ENCODE results near the gene INO80B.

The INO80B gene

DNA sequence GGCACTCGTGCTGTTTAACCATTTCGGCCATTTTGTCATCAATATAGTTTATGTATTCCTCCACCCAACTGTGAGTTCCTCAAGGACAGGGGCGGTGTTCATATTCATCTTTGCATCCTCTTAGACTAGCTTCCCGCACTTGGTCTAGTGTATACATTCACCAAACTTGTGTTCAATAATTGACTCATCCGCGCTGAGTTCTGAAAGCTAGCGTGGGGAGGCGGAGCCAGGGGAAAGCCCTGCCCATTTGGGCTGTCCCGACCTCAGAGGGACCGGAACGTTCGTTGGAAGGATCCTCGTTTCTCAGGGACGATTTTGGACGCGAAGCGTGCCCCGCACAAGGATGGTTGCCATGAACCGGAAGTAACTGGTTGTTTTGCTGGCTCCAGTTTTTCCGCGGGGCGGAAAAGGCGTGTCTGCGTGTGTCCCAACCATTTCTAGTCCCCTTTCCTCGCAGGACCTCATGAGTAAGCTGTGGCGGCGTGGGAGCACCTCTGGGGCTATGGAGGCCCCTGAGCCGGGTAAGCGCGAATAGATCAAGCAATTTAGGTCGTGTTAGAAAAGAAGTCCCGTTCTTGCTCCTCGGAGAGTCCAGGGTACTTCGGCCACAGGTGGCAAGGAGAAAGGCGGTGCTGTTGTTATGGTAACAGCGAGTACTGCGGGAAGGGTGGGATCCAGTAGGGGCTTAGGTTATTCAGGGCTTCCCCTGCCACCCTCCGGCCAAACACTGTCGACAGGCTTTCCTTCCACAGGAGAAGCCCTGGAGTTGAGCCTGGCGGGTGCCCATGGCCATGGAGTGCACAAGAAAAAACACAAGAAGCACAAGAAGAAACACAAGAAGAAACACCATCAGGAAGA is at the start of gene INO80B:
TSS of gene INO80B (plus strand) at position 434 of the 858 bp plus-strand sequence. CDS start at position 464, 30 bp downstream.
- DNase-seq = peak; percentile 92 to 99 (median 95)
- intact Hi-C loops (cut with DNase I) = loop anchor here (1.0 to 5.0 kb wide), 4 partner anchors 14 to 73 kb away; partner anchors contain the start of genes C2orf81, DCTN1, RTKN and TTC31

DNA sequence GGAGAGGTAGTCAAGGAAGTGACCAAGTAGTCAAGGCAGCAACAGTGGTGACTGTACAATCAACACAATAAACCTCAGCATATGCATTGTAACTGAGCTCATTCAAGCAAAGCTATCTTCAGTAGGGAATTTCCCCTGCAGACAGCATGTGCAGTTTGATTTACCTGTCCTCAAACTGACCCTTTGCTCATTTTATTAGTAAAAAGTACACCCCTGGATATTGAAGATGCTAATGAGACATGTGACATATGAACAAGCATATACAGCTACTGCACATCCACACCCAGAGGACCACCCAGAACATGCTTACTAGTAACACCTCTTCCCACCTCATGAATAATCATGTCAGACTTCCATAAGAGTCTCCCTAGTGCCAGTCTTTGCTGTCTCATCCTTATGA is 48.9 kb upstream of the INO80B start:
- DNase-seq = no peak
- intact Hi-C loops (cut with DNase I) = no loop called here

DNA sequence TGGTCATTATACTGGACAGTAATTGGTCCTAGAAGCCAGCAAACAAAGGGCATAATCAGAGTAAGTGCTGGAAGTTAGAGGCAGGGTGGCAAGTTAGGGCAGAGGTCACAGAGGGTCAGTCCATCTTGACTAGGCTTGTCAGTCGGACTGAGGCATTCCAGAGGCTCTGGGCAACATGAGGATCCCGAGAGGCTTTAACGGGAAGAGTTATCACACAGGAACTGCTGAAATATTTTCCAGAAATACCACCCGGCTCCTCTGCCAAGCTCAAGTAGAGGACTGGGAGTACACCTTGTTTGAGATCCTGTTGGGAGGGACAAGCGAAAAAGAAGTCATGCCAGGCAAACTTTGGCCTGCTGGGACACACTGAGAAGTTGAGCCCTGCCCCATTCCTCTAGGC is 47.2 kb upstream of the INO80B start:
- intact Hi-C loops (cut with DNase I) = no loop called here
- no peak for DNase-seq

DNA sequence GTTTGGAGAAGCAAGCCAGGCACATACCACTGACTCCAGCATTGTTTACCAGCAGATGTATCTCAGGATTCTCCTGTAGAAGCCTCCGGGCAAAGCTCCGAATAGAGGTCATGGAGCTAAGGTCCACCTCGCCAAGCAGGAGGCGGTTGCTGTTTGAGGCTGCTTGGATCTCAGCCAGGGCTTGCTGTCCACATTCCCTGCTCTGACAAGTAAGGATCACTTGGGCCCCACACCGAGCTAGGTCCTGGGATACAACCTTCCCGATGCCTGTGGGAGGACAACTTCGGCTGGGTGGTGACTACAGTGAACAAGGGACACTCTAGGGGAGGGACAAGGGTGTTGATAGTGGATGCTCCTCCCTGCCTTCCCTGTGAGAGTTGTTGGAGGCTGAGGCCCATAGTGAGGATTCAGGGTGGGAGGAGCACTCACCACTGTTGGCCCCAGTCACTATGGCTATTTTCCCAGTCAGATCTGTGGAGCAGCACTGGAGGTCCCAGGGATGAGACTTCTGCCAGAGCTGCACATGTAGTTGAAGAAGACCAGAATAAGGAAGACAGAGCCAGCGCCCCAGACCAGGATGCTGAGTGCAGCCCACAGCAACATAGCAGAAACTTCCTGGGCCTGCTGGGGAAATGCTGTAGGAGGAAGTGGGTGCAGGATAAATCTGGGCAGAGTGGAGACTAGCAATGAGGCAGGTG is 41.7 kb upstream of the INO80B start:
- peak in 1 of 10 donors; percentile 75 for DNase-seq
- intact Hi-C loops (cut with DNase I) = no loop called here

DNA sequence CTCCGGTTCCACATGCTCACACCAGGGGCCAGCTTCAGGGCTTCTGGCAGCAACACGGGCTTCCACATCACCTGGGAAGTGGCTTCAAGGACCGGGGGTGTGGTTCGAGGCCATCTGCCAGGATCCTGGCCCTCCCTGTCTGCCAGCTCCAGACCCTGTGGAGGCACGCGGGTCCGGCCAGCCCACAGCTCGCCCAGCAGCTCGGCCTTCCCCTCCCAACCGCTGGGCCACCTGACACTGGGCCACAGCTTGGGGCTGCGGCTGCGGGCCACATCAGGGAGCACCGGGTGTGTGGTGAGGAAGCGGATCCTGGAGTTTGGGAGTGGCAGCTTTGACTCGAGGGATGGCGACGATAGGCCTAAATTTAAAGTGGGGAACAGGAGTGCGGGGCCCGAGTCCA is 40.4 kb upstream of the INO80B start:
- peak in 1 of 10 donors; percentile 82 for DNase-seq
- intact Hi-C loops (cut with DNase I) = no loop called here

DNA sequence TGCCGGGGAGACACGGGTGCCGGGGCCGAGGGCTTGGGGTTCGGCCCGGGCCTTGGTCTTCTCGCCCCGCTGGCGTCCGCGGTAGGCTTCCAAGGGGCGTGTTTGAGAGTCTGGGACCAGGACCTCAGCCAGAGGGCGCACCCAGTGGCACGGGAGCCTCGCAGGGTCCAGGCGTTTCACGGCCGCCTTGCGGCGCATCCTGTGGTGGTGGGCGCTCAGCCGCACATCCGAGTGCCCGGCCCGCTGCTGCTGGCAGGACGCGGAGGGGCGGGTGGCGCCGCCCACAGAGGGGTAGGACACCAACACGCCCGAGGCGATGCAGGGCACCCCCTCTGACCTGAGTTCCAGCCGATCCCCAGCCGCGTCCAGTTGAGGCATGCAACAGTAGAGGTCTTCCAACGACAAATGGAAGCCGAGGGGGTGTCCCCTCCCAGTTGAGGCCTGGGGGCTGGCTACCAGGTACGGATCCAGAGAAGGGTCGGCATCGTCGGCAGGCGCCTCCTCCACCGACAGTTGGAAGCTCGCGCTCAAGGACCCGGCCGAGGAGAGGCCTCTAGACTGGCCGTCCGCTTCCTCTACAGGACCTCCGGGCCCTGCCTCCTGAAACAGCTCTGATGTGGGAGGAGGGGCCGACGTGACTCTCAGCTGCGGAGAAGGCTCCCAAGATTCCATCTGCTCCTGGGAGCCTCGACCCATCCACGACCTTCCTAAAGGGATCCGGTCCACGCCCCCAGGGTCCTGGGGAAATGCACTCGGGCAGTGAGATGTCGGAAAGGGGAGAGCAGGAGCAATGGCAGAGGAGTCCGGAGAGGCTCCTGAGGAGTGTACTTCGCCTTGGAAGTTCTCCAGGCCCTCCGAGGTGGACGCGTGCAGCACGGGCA is 39.8 kb upstream of the INO80B start:
- intact Hi-C loops (cut with DNase I) = no loop called here

DNA sequence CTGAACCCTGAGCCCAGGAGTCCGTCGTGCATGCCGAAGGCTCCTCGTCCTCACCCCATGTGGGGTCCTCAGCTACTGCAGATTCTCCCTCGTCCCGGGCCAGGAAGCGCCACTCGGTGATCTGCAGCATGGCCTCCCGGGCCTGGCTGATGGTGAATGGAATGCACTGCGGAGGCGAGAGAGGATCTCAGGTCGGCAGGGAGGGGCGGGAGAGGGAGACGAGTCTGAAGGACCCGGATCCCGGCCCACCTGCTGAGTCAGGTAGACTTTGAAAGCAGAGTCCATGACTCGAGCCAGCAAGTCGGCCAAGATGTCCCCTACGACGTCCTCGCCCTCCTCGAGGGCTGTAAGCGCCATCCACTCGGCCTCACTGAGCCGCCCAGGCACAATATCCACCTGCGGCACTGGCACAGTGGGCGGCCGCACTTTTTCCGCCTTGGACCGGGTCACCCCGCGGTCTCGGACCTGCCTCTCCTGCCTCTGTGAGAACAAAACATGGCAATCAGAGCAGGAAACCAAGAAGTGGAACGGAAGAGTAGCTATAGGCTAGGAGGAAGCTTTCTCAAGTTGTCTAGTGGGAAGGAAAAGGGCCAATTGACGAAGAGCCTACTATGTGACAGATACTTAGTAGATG is 39.0 kb upstream of the INO80B start:
- intact Hi-C loops (cut with DNase I) = no loop called here
- DNase-seq = peak in 1 of 10 donors; percentile 78

More for the DNA sequence above, 39.8 kb upstream of the INO80B start:
- peak in 8 of 10 donors; percentile 45 to 93 (median 68) for DNase-seq

DNA sequence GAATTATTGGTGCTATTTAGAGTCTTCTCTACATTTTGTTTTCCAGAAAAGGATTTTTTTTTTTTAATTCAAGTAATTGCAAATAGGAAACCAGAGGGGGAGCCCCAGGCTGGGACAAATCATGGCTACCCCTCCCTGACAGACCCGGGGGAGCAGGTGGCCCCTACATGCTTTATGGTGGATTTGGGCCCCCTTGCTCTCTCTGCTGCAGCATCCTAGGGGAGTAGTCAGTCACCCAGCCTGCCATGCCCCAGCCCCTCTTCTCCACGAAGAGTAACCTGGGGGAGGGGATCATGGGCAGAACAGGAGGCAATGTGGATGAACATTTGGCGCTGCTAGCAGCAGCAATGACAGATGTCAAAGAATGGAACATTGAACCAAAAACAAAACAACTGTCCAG is 38.1 kb upstream of the INO80B start:
- DNase-seq = no peak
- intact Hi-C loops (cut with DNase I) = no loop called here

DNA sequence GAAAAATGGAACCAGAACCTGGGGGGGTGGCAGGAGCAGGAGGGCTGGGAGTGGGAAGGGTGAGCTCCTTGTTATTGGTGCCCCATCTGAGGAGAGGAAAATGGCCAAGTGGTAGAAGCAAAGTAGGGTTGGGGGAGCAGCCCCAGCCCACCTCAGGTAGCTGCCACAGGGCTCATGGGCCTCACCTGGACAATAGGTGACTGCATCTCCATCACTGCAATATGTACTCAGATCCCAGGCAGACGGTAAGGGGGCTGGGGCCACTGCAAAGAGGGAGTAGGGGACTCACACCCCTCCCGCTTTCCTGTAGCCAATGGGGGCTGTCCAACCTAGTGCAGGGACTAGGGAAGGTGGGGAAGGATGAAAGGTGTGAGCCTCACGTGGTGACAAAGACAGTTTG is 37.7 kb upstream of the INO80B start:
- DNase-seq = no peak
- intact Hi-C loops (cut with DNase I) = no loop called here

DNA sequence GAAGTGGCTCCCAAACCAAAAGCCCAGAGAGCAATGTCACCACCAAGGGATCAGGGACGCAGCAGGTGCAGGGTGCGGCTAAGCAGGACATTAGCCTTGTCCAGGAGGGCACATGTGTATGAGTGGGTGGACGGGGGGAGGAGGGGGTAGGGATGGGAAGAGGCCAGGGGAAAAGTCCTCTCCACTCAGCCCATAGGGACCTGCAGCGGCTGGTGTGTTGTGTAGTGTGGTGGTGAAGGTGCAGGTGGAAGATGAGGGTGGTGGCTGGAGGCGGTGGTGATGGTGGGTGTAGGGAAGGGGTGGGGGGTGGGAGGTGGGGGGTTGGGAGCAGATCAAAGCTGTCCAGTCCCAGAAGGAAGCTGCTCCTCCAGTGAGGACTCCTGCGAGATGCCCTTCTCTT is 37.1 kb upstream of the INO80B start:
- intact Hi-C loops (cut with DNase I) = no loop called here

DNA sequence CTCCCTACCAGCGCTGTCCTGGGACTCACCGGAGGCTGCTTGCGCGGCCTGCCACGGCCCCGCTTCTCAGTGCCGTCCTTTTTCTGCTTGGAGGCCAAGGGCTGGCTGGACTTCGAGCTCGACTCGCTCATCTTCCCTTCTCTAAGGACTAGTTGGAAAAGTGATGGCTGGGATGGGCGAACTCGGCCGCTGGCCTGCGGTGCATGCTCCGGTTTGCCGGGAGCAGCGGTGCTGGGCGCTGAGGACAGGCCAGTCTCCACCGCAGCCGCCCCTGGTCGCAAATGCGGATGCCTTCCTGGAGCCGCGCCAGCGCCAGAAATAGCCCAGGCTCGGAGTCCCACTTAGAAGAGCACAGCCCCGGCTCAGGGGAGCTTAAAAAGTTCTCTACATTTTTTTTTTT is 36.6 kb upstream of the INO80B start:
- intact Hi-C loops (cut with DNase I) = no loop called here
- DNase-seq = peak in 1 of 10 donors; percentile 81

More for the DNA sequence above, 37.1 kb upstream of the INO80B start:
- DNase-seq = no peak

DNA sequence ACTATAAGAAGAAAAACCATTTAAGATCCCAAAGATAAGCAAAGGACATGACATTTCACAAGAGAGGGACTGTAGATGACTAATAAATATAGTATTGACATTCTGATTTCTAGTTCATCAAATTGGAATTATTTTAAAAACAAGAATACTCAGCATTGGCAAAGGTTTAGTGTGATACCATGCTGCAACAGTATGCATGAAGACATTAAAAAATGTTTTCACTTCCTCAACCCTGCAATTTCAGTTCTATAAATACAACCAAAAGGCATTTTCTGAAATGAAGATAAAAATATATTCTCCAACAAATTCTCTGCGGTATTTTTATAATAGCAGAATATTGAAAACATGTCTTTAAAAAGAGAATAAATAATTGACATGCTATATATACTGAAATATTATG is 35.5 kb upstream of the INO80B start:
- DNase-seq = no peak
- intact Hi-C loops (cut with DNase I) = no loop called here

DNA sequence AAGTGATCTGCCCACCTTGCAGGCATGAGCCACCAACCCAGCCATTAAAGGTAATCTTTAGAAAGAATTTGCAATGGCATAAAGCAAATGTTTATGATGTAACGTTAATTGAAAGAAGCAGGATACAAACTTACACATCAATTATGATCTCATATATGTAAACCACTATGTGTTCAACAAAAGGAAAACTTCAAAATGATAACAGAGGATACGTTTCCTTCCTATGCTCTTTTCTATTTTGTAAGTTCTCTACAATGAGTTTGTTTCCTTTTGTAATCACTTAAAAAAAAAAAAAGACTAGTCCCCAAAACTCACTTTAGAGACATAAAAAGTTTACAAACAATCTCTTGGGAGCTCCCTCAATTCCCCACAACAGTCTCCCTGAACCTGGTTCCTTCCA is 34.9 kb upstream of the INO80B start:
- intact Hi-C loops (cut with DNase I) = loop anchor here (5.0 kb wide), 1 partner anchor 37 kb away; the partner anchor contains the start of genes INO80B and WBP1
- DNase-seq = no peak

DNA sequence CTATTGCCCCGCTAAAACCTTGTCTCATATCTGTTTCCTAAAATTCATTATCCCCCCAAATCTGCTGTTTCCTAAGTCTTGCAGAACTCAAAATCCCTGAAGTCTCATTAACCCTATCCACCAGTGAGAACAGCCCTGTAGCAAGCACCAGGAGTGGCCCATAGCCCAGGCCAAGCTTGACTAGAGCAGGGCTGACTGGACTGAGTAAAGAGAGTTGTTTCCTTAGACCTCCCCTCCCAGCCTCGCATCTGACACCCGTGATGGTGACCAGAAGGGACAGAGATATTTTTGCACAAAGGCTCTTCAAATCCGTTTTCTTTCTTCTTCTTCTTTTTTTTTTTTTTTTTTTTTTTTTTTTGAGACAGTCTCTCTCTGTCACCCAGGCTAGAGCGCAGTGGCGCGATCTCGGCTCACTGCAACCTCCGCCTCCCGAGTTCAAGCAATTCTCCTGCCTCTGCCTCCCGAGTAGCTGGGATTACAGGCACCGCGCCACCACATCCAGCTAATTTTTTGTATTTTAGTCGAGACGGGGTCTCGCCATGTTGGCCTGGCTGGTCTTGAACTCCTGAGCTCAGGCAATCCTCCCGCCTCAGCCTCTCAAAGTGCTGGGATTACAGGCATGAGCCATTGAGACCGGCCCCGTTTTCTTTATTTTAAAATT is 34.3 kb upstream of the INO80B start:
- DNase-seq = peak in 1 of 10 donors; percentile 68
- intact Hi-C loops (cut with DNase I) = loop anchor here (5.0 kb wide), 1 partner anchor 37 kb away; the partner anchor contains the start of genes INO80B and WBP1

DNA sequence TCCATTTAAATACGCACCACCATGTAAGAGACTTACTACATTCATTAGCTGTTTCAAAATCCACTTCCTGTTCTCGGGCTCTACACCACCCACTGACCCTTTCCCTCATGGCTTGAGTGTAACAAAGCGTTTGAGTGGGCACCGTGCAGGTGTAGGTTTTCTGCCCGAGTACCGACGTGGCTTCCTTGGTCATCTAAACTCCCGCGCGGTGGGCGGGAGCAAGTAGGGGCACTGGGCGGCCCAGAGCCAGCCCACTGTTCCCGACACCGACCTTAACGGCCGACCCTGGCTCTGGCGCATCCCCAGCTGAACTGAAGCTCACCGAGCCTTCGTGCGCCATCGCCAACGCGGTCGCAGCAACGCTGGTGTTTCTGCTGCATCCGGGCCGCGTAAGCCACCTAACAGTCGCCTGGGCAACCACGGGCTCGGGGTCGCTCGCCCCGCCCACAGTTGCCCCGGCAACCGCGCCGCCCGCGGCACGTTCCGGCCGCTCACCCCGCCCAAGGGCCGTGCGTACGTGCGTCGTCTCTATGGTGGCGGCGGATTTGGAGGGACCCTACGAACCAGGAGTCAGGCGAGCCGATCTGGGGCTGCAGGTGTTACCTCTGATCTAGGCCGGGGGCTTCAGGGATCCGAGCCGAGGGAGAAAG is 33.5 kb upstream of the INO80B start, which contains the start of the genes C2orf81 and WDR54:
TSS of gene C2orf81 (minus strand) at position 399 of the 650 bp plus-strand sequence. CDS start at position 340, 59 bp downstream.
TSS of gene WDR54 (plus strand) at position 510 of the 650 bp plus-strand sequence. CDS start 424 bp downstream, outside the sequence.
- peak; percentile 66 to 98 (median 86) for DNase-seq
- intact Hi-C loops (cut with DNase I) = loop anchor here (5.0 kb wide), 1 partner anchor 36 kb away; the partner anchor contains the start of genes INO80B and WBP1

DNA sequence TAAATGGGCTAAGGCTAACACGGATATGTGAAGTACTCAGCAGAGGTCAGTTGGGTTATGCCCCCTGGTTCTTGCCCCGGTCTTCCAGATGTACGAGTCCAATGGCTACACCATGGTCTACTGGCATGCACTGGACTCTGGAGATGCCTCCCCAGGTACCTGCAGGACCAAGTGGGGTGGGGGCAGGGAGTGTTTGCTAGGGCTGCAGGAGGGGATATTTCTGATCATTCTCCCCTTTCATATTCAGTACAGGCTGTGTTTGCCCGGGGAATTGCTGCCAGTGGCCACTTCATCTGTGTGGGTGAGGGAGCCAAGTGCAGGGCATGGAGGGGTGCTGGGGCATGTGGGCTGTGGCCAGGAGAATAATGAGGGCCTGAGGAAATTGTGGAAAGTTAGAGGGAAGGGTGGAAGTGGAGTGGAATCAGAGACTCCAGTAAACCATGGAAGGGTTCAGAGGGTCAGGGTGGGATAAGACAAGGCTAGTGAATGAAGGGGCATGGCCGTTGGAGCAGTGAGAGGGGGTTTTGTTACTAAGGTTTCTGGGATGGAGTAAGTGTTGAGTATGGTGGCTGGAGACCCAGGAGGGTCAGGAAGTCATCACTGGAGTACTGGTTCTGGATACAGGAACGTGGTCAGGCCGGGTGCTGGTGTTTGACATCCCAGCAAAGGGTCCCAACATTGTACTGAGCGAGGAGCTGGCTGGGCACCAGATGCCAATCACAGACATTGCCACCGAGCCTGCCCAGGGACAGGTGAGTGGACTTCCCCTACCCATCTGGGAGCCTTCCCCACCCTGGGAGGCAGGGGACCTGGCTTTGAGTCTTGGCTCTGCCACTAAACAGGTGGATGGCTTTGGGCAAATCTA is 31.4 kb upstream of the INO80B start:
- peak in 3 of 10 donors; percentile 61 to 82 (median 66) for DNase-seq
- intact Hi-C loops (cut with DNase I) = loop anchor here (5.0 kb wide), 1 partner anchor 34 kb away; the partner anchor contains the start of genes INO80B and WBP1

Data from posterior cingulate gyrus (tissue), 11 donors.